SU-DHL-6 (cell line): Measurements from ENCODE around the gene MYO19.
A peak's percentile ranks its signal among the peaks of the same experiment; 100 is the strongest.

Experiments
- H2AFZ ChIP-seq: fragments of 200-600 bp; sonication (generic); 2 replicates; pipeline ENCODE4 v1.6.1; 2014; ENCODE audit warnings: low read depth, mild to moderate bottlenecking, moderate library complexity, mixed read lengths, antibody characterized with exemption, low read length; ENCODE audit not compliant: severe bottlenecking
- H3F3A ChIP-seq: fragments of 200-600 bp; shearing (Covaris generic); 2 replicates; pipeline ENCODE4 v1.6.0; 2016; ENCODE audit warnings: antibody characterized with exemption, mild to moderate bottlenecking; ENCODE audit not compliant: insufficient read depth
- H3K27ac ChIP-seq: fragments of 200-600 bp; sonication (generic); 2 replicates; pipeline ENCODE4 v1.5.1; 2016; ENCODE audit warnings: low read depth, mild to moderate bottlenecking, low read length, moderate library complexity, mixed read lengths
- H3K27me3 ChIP-seq: fragments of 200-600 bp; sonication (generic), shearing (Covaris generic); 2 replicates; pipeline ENCODE4 v1.6.0; 2014; ENCODE audit warnings: mild to moderate bottlenecking, low read length
- H3K36me3 ChIP-seq: fragments of 200-600 bp; sonication (generic); 2 replicates; pipeline ENCODE4 v1.6.1; 2014; ENCODE audit warnings: mild to moderate bottlenecking, low read length, mixed read lengths
- H3K4me2 ChIP-seq: fragments of 300-600, 200-600 bp; shearing (Covaris generic), sonication (generic); 2 replicates; pipeline ENCODE4 v1.6.0; 2014; ENCODE audit warnings: low read length, low read depth, mild to moderate bottlenecking; ENCODE audit not compliant: poor library complexity, severe bottlenecking
- H3K4me3 ChIP-seq: fragments of 200-600 bp; sonication (generic); 2 replicates; pipeline ENCODE4 v1.5.1; 2014; ENCODE audit warnings: antibody characterized with exemption, low read length, mild to moderate bottlenecking, mixed read lengths; ENCODE audit not compliant: insufficient read depth, poor library complexity, severe bottlenecking
- H3K79me2 ChIP-seq: fragments of 200-600 bp; sonication (generic); 2 replicates; pipeline ENCODE4 v1.6.1; 2014; ENCODE audit warnings: mild to moderate bottlenecking, low read length, moderate library complexity; ENCODE audit not compliant: insufficient read depth
- H3K9ac ChIP-seq: fragments of 200-600 bp; sonication (generic); 2 replicates; pipeline ENCODE4 v1.7.0; 2014; ENCODE audit warnings: mild to moderate bottlenecking, low read length
- H3K9me2 ChIP-seq: fragments of 200-600 bp; sonication (generic); replicated peaks from 2 replicates; pipeline ENCODE4 v1.6.1; 2014; ENCODE audit warnings: low read length; ENCODE audit not compliant: insufficient read depth
- H3K9me3 ChIP-seq: fragments of 200-600 bp; sonication (generic); 2 replicates; pipeline ENCODE4 v1.6.1; 2014; ENCODE audit warnings: low read length, mixed read lengths; ENCODE audit not compliant: insufficient read depth
- H4K20me1 ChIP-seq: fragments of 200-600 bp; sonication (generic); 2 replicates; pipeline ENCODE4 v1.6.1; 2014; ENCODE audit warnings: low read depth, mild to moderate bottlenecking, antibody characterized with exemption, low read length, moderate library complexity, mixed read lengths
- CTCF ChIP-seq: fragments of 200-600 bp; sonication (generic); IDR thresholded peaks from one replicate; pipeline ENCODE4 v1.5.1; 2017; ENCODE audit warnings: antibody characterized with exemption, mild to moderate bottlenecking, low read length, moderate library complexity; ENCODE audit not compliant: insufficient read depth, poor library complexity, severe bottlenecking
- EZH2phosphoT487 ChIP-seq: fragments of 200-600 bp; sonication (generic), shearing (Covaris generic); conservative IDR thresholded peaks from 2 replicates; pipeline ENCODE4 v1.6.1; 2018; ENCODE audit warnings: mild to moderate bottlenecking, antibody characterized with exemption, low read length, moderate library complexity, mixed read lengths

Gene MYO19

GRCh38 chr17:36494674-36495073, 40.0 kb downstream of the MYO19 start:
- H3K4me2 ChIP-seq = no peak overlapping the region
- H3K79me2 ChIP-seq = peaks cover 31% of the 10 kb centered on the region
- no peak overlapping the region for H3K4me3 ChIP-seq
- no peak overlapping the region for H2AFZ ChIP-seq
- no peaks in the 10 kb centered on the region; the same call in 1 of the 2 replicates for H4K20me1 ChIP-seq
- TF ChIP-seq EZH2phosphoT487 (no peak), CTCF (no peak)
- H3K36me3 ChIP-seq = peaks cover 10% of the 10 kb centered on the region
- H3K27me3 ChIP-seq = no peaks in the 10 kb centered on the region
- H3K9me2 ChIP-seq = no peaks in the 10 kb centered on the region
- no peak overlapping the region for H3K27ac ChIP-seq
- no peaks in the 10 kb centered on the region for H3K9me3 ChIP-seq
- no peak overlapping the region for H3K9ac ChIP-seq
- H3F3A ChIP-seq = peaks cover 3% of the 10 kb centered on the region; the same call in 1 of the 2 replicates

GRCh38 chr17:36493956-36494355, 40.7 kb downstream of the MYO19 start:
- Histone ChIP-seq H3K9me2 (no peaks in the 10 kb centered on the region), H3K9ac (no peak overlapping the region), H3K27me3 (no peaks in the 10 kb centered on the region), H3K36me3 (peaks cover 10% of the 10 kb centered on the region), H4K20me1 (no peaks in the 10 kb centered on the region; the same call in 1 of the 2 replicates), H3K79me2 (peaks cover 37% of the 10 kb centered on the region), H3K9me3 (no peaks in the 10 kb centered on the region), H3K27ac (no peak overlapping the region), H3F3A (peaks cover 3% of the 10 kb centered on the region; the same call in 1 of the 2 replicates), H3K4me3 (no peak overlapping the region), H3K4me2 (no peak overlapping the region), H2AFZ (no peak overlapping the region)
- TF ChIP-seq CTCF (no peak), EZH2phosphoT487 (no peak)

- peak within 1 kb of the TSS; percentile 80 for H3K4me3 ChIP-seq
- peak within 1 kb of the TSS; percentile 93 for H3K4me2 ChIP-seq
- H3K9me2 ChIP-seq = no peaks in the 10 kb centered on the region
- no peaks in the 10 kb centered on the region for H3K27me3 ChIP-seq
- H3K9me3 ChIP-seq = no peaks in the 10 kb centered on the region
- H3K27ac ChIP-seq = peak within 1 kb of the TSS; percentile 51
- H2AFZ ChIP-seq = peak within 1 kb of the TSS; percentile 84
- no peak for TF ChIP-seq CTCF
- TF ChIP-seq EZH2phosphoT487 = no peak
- peaks cover 3% of the 10 kb centered on the region; the same call in 1 of the 2 replicates for H3F3A ChIP-seq
- H3K9ac ChIP-seq = peak within 1 kb of the TSS; percentile 67
- no peaks in the 10 kb centered on the region for H4K20me1 ChIP-seq
- H3K36me3 ChIP-seq = no peaks in the 10 kb centered on the region
- peaks cover 44% of the 10 kb centered on the region for H3K79me2 ChIP-seq
Measured at GRCh38 chr17:36486204-36487194, 48.2 kb downstream of the MYO19 start, which contains the start of gene ZNHIT3. Gene ZNHIT3 (plus strand): TSS chr17:36486681. CDS start chr17:36486700, 19 bp downstream.
